Fibroblast of lung (primary cell): Measurements from ENCODE around the gene ZBTB49.

Experiments
- EZH2 ChIP-seq: IDR thresholded peaks from 2 replicates; pipeline ENCODE4 v1.5.1; 2012; ENCODE audit warnings: low read length, control low read depth, mild to moderate bottlenecking; ENCODE audit errors: missing control alignments
- TF ChIP-seq, protein P1 (sequence below), 2 donors: IDR thresholded peaks in 1 of 2; conservative IDR thresholded peaks in 1 of 2; 1 replicate in 1 of 2; 2 replicates in 1 of 2; pipeline ENCODE4 v1.5.1; 2011 to 2012; ENCODE audit warnings: low read length in 2 of 2, control low read depth in 1 of 2, inconsistent platforms in 1 of 2, low read depth in 1 of 2, mild to moderate bottlenecking in 1 of 2

- TF ChIP-seq, protein P1, sequence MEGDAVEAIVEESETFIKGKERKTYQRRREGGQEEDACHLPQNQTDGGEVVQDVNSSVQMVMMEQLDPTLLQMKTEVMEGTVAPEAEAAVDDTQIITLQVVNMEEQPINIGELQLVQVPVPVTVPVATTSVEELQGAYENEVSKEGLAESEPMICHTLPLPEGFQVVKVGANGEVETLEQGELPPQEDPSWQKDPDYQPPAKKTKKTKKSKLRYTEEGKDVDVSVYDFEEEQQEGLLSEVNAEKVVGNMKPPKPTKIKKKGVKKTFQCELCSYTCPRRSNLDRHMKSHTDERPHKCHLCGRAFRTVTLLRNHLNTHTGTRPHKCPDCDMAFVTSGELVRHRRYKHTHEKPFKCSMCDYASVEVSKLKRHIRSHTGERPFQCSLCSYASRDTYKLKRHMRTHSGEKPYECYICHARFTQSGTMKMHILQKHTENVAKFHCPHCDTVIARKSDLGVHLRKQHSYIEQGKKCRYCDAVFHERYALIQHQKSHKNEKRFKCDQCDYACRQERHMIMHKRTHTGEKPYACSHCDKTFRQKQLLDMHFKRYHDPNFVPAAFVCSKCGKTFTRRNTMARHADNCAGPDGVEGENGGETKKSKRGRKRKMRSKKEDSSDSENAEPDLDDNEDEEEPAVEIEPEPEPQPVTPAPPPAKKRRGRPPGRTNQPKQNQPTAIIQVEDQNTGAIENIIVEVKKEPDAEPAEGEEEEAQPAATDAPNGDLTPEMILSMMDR (conservative IDR thresholded peaks at IDR 0.05 in 1 of 2, IDR thresholded peaks at IDR 0.05 in 1 of 2; ENCODE audit: low read depth in 1 of 2, low read length in 2 of 2): no peak
- TF ChIP-seq EZH2: no peak
Measured at GRCh38 chr4:4268776-4269175, 21.3 kb upstream of the ZBTB49 start.
